SU-DHL-6 (cell line): ENCODE data around the gene PTGER1.
A peak's percentile ranks its signal among the peaks of the same experiment; 100 is the strongest.

Experiments
- H2AFZ ChIP-seq: fragments of 200-600 bp; sonication (generic); 2 replicates; pipeline ENCODE4 v1.6.1; 2014; ENCODE audit warnings: low read depth, mild to moderate bottlenecking, moderate library complexity, mixed read lengths, antibody characterized with exemption, low read length; ENCODE audit not compliant: severe bottlenecking
- H3F3A ChIP-seq: fragments of 200-600 bp; shearing (Covaris generic); 2 replicates; pipeline ENCODE4 v1.6.0; 2016; ENCODE audit warnings: antibody characterized with exemption, mild to moderate bottlenecking; ENCODE audit not compliant: insufficient read depth
- H3K27ac ChIP-seq: fragments of 200-600 bp; sonication (generic); 2 replicates; pipeline ENCODE4 v1.5.1; 2016; ENCODE audit warnings: low read depth, mild to moderate bottlenecking, low read length, moderate library complexity, mixed read lengths
- H3K27me3 ChIP-seq: fragments of 200-600 bp; sonication (generic), shearing (Covaris generic); 2 replicates; pipeline ENCODE4 v1.6.0; 2014; ENCODE audit warnings: mild to moderate bottlenecking, low read length
- H3K36me3 ChIP-seq: fragments of 200-600 bp; sonication (generic); 2 replicates; pipeline ENCODE4 v1.6.1; 2014; ENCODE audit warnings: mild to moderate bottlenecking, low read length, mixed read lengths
- H3K4me2 ChIP-seq: fragments of 300-600, 200-600 bp; shearing (Covaris generic), sonication (generic); 2 replicates; pipeline ENCODE4 v1.6.0; 2014; ENCODE audit warnings: low read length, low read depth, mild to moderate bottlenecking; ENCODE audit not compliant: poor library complexity, severe bottlenecking
- H3K4me3 ChIP-seq: fragments of 200-600 bp; sonication (generic); 2 replicates; pipeline ENCODE4 v1.5.1; 2014; ENCODE audit warnings: antibody characterized with exemption, low read length, mild to moderate bottlenecking, mixed read lengths; ENCODE audit not compliant: insufficient read depth, poor library complexity, severe bottlenecking
- H3K79me2 ChIP-seq: fragments of 200-600 bp; sonication (generic); 2 replicates; pipeline ENCODE4 v1.6.1; 2014; ENCODE audit warnings: mild to moderate bottlenecking, low read length, moderate library complexity; ENCODE audit not compliant: insufficient read depth
- H3K9ac ChIP-seq: fragments of 200-600 bp; sonication (generic); 2 replicates; pipeline ENCODE4 v1.7.0; 2014; ENCODE audit warnings: mild to moderate bottlenecking, low read length
- H3K9me2 ChIP-seq: fragments of 200-600 bp; sonication (generic); replicated peaks from 2 replicates; pipeline ENCODE4 v1.6.1; 2014; ENCODE audit warnings: low read length; ENCODE audit not compliant: insufficient read depth
- H3K9me3 ChIP-seq: fragments of 200-600 bp; sonication (generic); 2 replicates; pipeline ENCODE4 v1.6.1; 2014; ENCODE audit warnings: low read length, mixed read lengths; ENCODE audit not compliant: insufficient read depth
- H4K20me1 ChIP-seq: fragments of 200-600 bp; sonication (generic); 2 replicates; pipeline ENCODE4 v1.6.1; 2014; ENCODE audit warnings: low read depth, mild to moderate bottlenecking, antibody characterized with exemption, low read length, moderate library complexity, mixed read lengths
- EZH2phosphoT487 ChIP-seq: fragments of 200-600 bp; sonication (generic), shearing (Covaris generic); conservative IDR thresholded peaks from 2 replicates; pipeline ENCODE4 v1.6.1; 2018; ENCODE audit warnings: mild to moderate bottlenecking, antibody characterized with exemption, low read length, moderate library complexity, mixed read lengths
- TF ChIP-seq, protein P1 (sequence below): fragments of 200-600 bp; sonication (generic); IDR thresholded peaks from one replicate; pipeline ENCODE4 v1.5.1; 2017; ENCODE audit warnings: antibody characterized with exemption, mild to moderate bottlenecking, low read length, moderate library complexity; ENCODE audit not compliant: insufficient read depth, poor library complexity, severe bottlenecking

The PTGER1 gene

DNA sequence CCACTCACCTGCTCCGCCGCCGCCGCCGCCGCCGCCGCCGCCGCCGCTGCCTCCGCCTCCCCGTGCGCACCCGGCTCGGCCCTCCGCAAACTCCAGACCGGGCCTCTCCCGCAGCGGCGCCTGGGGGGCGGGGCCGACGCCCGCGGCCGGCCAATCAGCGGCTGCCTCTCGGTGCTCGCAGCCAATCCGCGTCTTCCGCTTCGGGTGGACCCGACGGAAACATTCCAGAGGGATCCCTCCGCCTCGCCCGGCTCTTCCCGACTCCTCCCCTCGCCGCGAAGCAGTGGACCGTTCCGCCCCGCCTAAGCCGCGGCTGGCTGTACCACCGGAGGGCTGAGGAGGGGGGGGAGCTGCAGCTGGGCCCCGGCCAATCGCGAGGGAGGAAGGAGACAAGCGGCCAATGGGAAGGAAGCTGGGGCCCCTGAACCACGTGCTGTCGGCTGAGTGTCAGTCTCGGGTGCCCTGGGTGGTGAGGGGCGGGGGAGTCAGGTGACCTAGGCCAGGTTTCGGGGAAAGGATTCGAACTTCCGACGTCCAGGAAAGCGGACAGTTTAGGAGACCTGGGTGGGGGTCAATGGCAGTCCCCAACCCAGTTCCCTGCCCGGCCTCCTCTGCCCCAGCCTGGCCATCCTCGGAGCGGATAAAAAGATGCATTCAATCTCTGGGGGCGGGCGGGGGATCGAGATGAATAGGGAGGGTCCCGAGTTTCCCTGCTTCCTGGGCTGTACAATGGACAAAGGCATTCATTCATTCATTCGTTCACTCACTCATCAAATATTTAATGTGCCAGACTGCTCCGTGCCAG is 21.1 kb upstream of the PTGER1 start, which contains the start of gene GIPC1:
Gene GIPC1, minus strand, starts transcription at position 99 of the 805 bp plus-strand sequence. CDS start 13,151 bp downstream, outside the sequence.
- no peak for TF ChIP-seq EZH2phosphoT487
- TF ChIP-seq, protein P1, sequence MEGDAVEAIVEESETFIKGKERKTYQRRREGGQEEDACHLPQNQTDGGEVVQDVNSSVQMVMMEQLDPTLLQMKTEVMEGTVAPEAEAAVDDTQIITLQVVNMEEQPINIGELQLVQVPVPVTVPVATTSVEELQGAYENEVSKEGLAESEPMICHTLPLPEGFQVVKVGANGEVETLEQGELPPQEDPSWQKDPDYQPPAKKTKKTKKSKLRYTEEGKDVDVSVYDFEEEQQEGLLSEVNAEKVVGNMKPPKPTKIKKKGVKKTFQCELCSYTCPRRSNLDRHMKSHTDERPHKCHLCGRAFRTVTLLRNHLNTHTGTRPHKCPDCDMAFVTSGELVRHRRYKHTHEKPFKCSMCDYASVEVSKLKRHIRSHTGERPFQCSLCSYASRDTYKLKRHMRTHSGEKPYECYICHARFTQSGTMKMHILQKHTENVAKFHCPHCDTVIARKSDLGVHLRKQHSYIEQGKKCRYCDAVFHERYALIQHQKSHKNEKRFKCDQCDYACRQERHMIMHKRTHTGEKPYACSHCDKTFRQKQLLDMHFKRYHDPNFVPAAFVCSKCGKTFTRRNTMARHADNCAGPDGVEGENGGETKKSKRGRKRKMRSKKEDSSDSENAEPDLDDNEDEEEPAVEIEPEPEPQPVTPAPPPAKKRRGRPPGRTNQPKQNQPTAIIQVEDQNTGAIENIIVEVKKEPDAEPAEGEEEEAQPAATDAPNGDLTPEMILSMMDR = no peak
- H3K27ac ChIP-seq = no peak within 1 kb of the TSS

DNA sequence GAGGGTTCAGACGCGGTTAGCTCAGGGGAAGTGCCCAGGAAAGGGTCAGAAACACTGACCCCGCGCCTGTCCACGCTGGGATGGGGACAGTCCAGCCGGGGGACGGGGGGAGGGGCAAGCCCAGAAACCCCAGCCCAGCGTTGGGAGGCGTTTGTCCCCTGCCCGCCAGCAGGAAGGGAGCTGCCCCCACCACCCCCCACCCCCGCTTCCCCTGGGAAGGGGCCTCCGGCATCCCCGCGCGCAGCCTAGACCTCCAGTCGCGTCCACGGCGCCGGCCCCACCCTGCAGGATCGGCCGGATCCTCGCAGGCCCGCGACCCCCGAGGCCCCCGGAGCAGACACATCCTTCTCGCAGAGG is 20.5 kb upstream of the PTGER1 start:
- Histone ChIP-seq H3K4me2 (peak overlapping the region; percentile 57), H3K4me3 (peak overlapping the region; percentile 55), H3K36me3 (no peaks in the 10 kb centered on the region), H4K20me1 (no peaks in the 10 kb centered on the region), H2AFZ (no peak overlapping the region), H3K9me3 (no peaks in the 10 kb centered on the region), H3K79me2 (no peaks in the 10 kb centered on the region), H3K27ac (no peak overlapping the region), H3F3A (no peaks in the 10 kb centered on the region), H3K27me3 (no peaks in the 10 kb centered on the region), H3K9ac (peak overlapping the region; percentile 40), H3K9me2 (no peaks in the 10 kb centered on the region)
- TF ChIP-seq, protein P1 = no peak
- no peak for TF ChIP-seq EZH2phosphoT487

More for the DNA sequence above, 21.1 kb upstream of the PTGER1 start, which contains the start of gene GIPC1:
- no peaks in the 10 kb centered on the region for H3K27me3 ChIP-seq
- H3K9me2 ChIP-seq = no peaks in the 10 kb centered on the region
- H3F3A ChIP-seq = no peaks in the 10 kb centered on the region
- no peaks in the 10 kb centered on the region for H3K9me3 ChIP-seq
- peak within 1 kb of the TSS; percentile 91 for H2AFZ ChIP-seq
- H3K79me2 ChIP-seq = no peaks in the 10 kb centered on the region
- peak within 1 kb of the TSS; percentile 40 for H3K9ac ChIP-seq
- peak within 1 kb of the TSS; percentile 55 for H3K4me3 ChIP-seq
- H3K4me2 ChIP-seq = peak within 1 kb of the TSS; percentile 57
- H4K20me1 ChIP-seq = no peaks in the 10 kb centered on the region
- H3K36me3 ChIP-seq = no peaks in the 10 kb centered on the region

DNA sequence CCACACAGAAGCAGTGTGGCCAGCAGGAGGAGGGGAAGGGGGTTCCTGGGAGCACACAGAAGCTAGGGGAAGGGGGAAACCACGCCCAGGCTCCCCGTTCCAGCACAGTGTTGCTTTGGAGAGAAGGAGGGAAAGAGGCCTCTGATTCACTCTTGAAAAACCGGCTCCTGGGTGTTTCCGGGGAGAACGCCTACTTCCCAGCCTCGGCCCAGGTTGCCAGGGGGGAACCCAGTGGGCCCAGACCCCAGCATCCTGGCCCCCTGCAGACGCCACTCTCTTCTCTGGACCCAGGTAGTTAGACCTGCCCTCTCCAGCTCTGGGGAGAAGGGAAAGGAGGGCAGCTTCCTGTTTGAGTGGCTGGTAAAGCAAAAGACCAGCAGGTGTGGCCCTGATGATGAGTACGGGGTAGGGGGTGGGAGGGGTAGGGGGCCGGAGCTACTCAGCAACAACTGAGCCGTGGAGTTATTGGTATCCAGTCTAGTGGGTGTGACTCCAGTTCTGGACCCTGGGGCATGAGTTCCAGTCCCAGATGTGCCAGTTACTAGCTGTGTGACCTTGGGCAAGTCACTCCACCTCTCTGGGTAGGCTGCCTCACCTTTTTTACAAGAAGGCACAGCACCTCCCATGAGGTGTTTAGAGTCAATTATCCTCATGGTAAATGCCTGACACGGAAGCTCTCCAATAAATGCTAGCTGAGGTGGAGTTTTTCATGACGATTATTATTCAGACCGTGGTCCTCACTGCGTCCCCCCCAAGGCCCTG is 19.9 kb upstream of the PTGER1 start:
- TF ChIP-seq, protein P1 = no peak
- no peak for TF ChIP-seq EZH2phosphoT487
- H2AFZ ChIP-seq = no peak overlapping the region
- no peaks in the 10 kb centered on the region for H3K9me2 ChIP-seq
- no peak overlapping the region for H3K27ac ChIP-seq
- H3K36me3 ChIP-seq = no peaks in the 10 kb centered on the region
- peak overlapping the region; percentile 40 for H3K9ac ChIP-seq
- no peaks in the 10 kb centered on the region for H3K79me2 ChIP-seq
- no peaks in the 10 kb centered on the region for H3K27me3 ChIP-seq
- no peaks in the 10 kb centered on the region for H3K9me3 ChIP-seq
- no peaks in the 10 kb centered on the region for H3F3A ChIP-seq
- peak overlapping the region; percentile 55 for H3K4me3 ChIP-seq
- no peaks in the 10 kb centered on the region for H4K20me1 ChIP-seq
- peak overlapping the region; percentile 57 for H3K4me2 ChIP-seq
